Gastroesophageal sphincter (tissue), 3 donors: ENCODE measurements around the gene CLDN20.

ENCODE experiments used
- POLR2AphosphoS5 ChIP-seq: sonication (generic); formaldehyde crosslinking; IDR thresholded peaks from one replicate; pipeline ENCODE4 v1.6.1; 2017; ENCODE audit warnings: antibody characterized with exemption
- TF ChIP-seq, protein P1 (sequence below), 4 experiments: fragments of 200-600 bp in 2 of 4; fragments of 450-650 bp in 2 of 4; sonication (generic) in 1 of 4; IDR thresholded peaks; one replicate each; pipeline ENCODE4 v1.5.1; 2017 to 2019; ENCODE audit warnings: antibody characterized with exemption in 4 of 4, mild to moderate bottlenecking in 2 of 4, moderate library complexity in 2 of 4

DNA sequence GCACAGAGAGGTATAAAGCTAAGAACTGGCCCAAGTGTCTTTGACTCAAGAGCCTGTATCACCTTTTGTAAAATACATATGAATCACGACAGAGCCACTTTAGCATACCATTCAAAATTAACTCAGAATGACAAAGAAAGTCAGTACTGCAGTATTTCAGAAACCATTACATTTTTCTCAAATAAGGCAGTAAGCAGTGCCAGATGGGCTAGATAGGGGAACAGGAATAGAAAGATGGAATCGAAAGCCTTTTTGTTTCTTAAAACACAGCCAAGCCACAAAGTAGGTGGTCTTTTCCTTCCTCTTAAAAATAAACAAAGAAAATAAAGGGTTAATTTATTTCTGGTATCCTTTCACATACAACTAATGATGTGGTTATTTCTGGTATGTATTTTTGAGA is 10.3 kb downstream of the CLDN20 start:
- no peak for TF ChIP-seq POLR2AphosphoS5
- TF ChIP-seq, protein P1, sequence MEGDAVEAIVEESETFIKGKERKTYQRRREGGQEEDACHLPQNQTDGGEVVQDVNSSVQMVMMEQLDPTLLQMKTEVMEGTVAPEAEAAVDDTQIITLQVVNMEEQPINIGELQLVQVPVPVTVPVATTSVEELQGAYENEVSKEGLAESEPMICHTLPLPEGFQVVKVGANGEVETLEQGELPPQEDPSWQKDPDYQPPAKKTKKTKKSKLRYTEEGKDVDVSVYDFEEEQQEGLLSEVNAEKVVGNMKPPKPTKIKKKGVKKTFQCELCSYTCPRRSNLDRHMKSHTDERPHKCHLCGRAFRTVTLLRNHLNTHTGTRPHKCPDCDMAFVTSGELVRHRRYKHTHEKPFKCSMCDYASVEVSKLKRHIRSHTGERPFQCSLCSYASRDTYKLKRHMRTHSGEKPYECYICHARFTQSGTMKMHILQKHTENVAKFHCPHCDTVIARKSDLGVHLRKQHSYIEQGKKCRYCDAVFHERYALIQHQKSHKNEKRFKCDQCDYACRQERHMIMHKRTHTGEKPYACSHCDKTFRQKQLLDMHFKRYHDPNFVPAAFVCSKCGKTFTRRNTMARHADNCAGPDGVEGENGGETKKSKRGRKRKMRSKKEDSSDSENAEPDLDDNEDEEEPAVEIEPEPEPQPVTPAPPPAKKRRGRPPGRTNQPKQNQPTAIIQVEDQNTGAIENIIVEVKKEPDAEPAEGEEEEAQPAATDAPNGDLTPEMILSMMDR (IDR thresholded peaks at IDR 0.05), result no peak
